CD4-positive, alpha-beta T cell (primary cell): Measurements from ENCODE around the gene RYR2. TPM values are rescaled to one million over a fixed set of nuclear protein-coding genes. Genes with fewer than 3 reads are reported as not detected.

Experiments used
- ATAC-seq: fragments of 200-7000 bp; cut with Tn5 transposase; one replicate; pipeline ENCODE4 v1.10.0; 2022; ENCODE audit warnings: mild to moderate bottlenecking; ENCODE audit not compliant: poor library complexity
- CTCF ChIA-PET: fragments of 350-600 bp; sonication (Branson Sonifier 250); formaldehyde crosslinking; loops from one replicate; lab custom pipeline; 2021; ENCODE audit warnings: antibody characterized with exemption, inconsistent platforms; lab: Charles Lee
- POLR2A ChIA-PET: fragments of 350-600 bp; sonication (Branson Sonifier 250); formaldehyde crosslinking; loops from one replicate; lab custom pipeline; 2021; ENCODE audit warnings: antibody characterized with exemption, inconsistent platforms; lab: Charles Lee
- DNase-seq, 14 experiments: peaks; one replicate each; pipeline ENCODE4 v3.0.0-alpha.2; 2013 to 2020; ENCODE audit warnings: mixed read lengths in 2 of 14
- H3K27ac ChIP-seq, 2 donors: one replicate each; pipeline versions ENCODE4 v1.5.1 to v1.7.0; 2013; ENCODE audit warnings: low read length in 2 of 2, low read depth in 1 of 2, mild to moderate bottlenecking in 1 of 2
- H3K27me3 ChIP-seq, 2 experiments: 1 replicate in 1 of 2; 2 replicates in 1 of 2; pipeline versions ENCODE4 v1.6.1 to v1.7.0; 2013; ENCODE audit warnings: low read length in 2 of 2, control low read depth in 1 of 2, mild to moderate bottlenecking in 1 of 2, moderate library complexity in 1 of 2; ENCODE audit not compliant: insufficient read depth in 2 of 2, control insufficient read depth in 1 of 2
- H3K36me3 ChIP-seq: one replicate; pipeline ENCODE4 v1.6.1; 2013; ENCODE audit warnings: low read length, control low read depth; ENCODE audit not compliant: insufficient read depth
- H3K4me1 ChIP-seq: one replicate; pipeline ENCODE4 v1.6.1; 2013; ENCODE audit warnings: low read length, control low read depth; ENCODE audit not compliant: insufficient read depth
- H3K4me3 ChIP-seq: one replicate; pipeline ENCODE4 v1.5.1; 2013; ENCODE audit warnings: mild to moderate bottlenecking, low read length, moderate library complexity
- H3K9me3 ChIP-seq, 2 experiments: 1 replicate in 1 of 2; 2 replicates in 1 of 2; pipeline versions ENCODE4 v1.6.1 to v1.7.0; 2013; ENCODE audit warnings: low read length in 2 of 2, mild to moderate bottlenecking in 2 of 2, control low read depth in 1 of 2, moderate library complexity in 1 of 2; ENCODE audit not compliant: control insufficient read depth in 1 of 2, insufficient read depth in 1 of 2
- H3K27ac Mint-ChIP-seq: one replicate; pipeline ENCODE4 v1.8.0; 2020; ENCODE audit warnings: mixed read lengths
- H3K27me3 Mint-ChIP-seq: one replicate; pipeline ENCODE4 v1.8.0; 2021; ENCODE audit warnings: mixed read lengths
- H3K36me3 Mint-ChIP-seq: one replicate; pipeline ENCODE4 v1.8.0; 2021; ENCODE audit warnings: low read depth, mixed read lengths
- H3K4me1 Mint-ChIP-seq: one replicate; pipeline ENCODE4 v1.8.0; 2021; ENCODE audit warnings: low read depth, mixed read lengths
- H3K4me3 Mint-ChIP-seq: one replicate; pipeline ENCODE4 v1.8.0; 2020; ENCODE audit warnings: mild to moderate bottlenecking, mixed read lengths
- H3K9me3 Mint-ChIP-seq: one replicate; pipeline ENCODE4 v1.8.0; 2020; ENCODE audit warnings: mixed read lengths
- CTCF ChIP-seq: fragments of 200-600 bp; IDR thresholded peaks from one replicate; pipeline ENCODE4 v1.8.0; 2022; ENCODE audit warnings: antibody characterized with exemption, mild to moderate bottlenecking
- intact Hi-C, 2 experiments: fragments of 100-400 bp; cut with DNase I in 1 of 2; cut with micrococcal nuclease in 1 of 2; formaldehyde crosslinking; loops; one replicate each; pipeline versions ENCODE4 v1.15.1 to v1.9.0; 2023 to 2025; cut with DNase I, micrococcal nuclease
- total RNA-seq, 174 experiments: library from RNA in 2 of 174; stranded (reverse) in 2 of 174; gene quantifications; one replicate each; pipeline ENCODE4 v1.2.3 and lab custom pipeline; 2021 to 2026

Gene RYR2
- total RNA-seq, 2 experiments from 2014 or later = not detected

- intact Hi-C loops = no loop called here
- Histone ChIP-seq H3K36me3 (no peaks in the 10 kb centered on the region), H3K27ac (no peak overlapping the region), H3K4me3 (no peak overlapping the region), H3K4me1 (no peaks in the 10 kb centered on the region), H3K9me3 (no peaks in the 10 kb centered on the region), H3K27me3 (no peaks in the 10 kb centered on the region)
- CTCF ChIA-PET = no interaction called here
- no peak for ATAC-seq
- Mint-ChIP-seq H3K27me3 (no peaks in the 10 kb centered on the region), H3K36me3 (no peaks in the 10 kb centered on the region), H3K9me3 (peaks cover 2% of the 10 kb centered on the region), H3K4me1 (no peaks in the 10 kb centered on the region), H3K27ac (no peak overlapping the region), H3K4me3 (no peak overlapping the region)
- POLR2A ChIA-PET = no interaction called here
- DNase-seq = no peak
- no peak for TF ChIP-seq CTCF
These were observed 753.6 kb downstream of the RYR2 start for GRCh38 chr1:237795558-237795957.

GRCh38 chr1:237799762-237800474 lies 757.9 kb downstream of the RYR2 start:
- Mint-ChIP-seq H3K27me3 (no peaks in the 10 kb centered on the region), H3K4me1 (no peaks in the 10 kb centered on the region), H3K9me3 (no peaks in the 10 kb centered on the region), H3K36me3 (no peaks in the 10 kb centered on the region), H3K27ac (no peak overlapping the region), H3K4me3 (no peak overlapping the region)
- Histone ChIP-seq H3K9me3 (no peaks in the 10 kb centered on the region), H3K4me1 (no peaks in the 10 kb centered on the region), H3K36me3 (no peaks in the 10 kb centered on the region), H3K27me3 (no peaks in the 10 kb centered on the region), H3K4me3 (no peak overlapping the region), H3K27ac (no peak overlapping the region)
- ChIA-PET CTCF (no interaction called here), POLR2A (no interaction called here)
- DNase-seq (peak in 4 of 14 experiments; percentile 9 to 63 (median 56)), ATAC-seq (no peak)
- no peak for TF ChIP-seq CTCF
- intact Hi-C loops = loop anchor here in 1 of 2 experiments (5.0 kb wide), 1 partner anchor 1698 kb away; no protein-coding TSS in a partner anchor

GRCh38 chr1:237804516-237804915 lies 762.5 kb downstream of the RYR2 start:
- Mint-ChIP-seq H3K27ac (no peak overlapping the region), H3K9me3 (no peaks in the 10 kb centered on the region), H3K4me3 (no peak overlapping the region), H3K4me1 (no peaks in the 10 kb centered on the region), H3K27me3 (peaks cover 6% of the 10 kb centered on the region), H3K36me3 (no peaks in the 10 kb centered on the region)
- Histone ChIP-seq H3K4me1 (no peaks in the 10 kb centered on the region), H3K9me3 (no peaks in the 10 kb centered on the region), H3K27me3 (no peaks in the 10 kb centered on the region), H3K4me3 (no peak overlapping the region), H3K36me3 (no peaks in the 10 kb centered on the region), H3K27ac (no peak overlapping the region)
- CTCF ChIA-PET = no interaction called here
- no peak for TF ChIP-seq CTCF
- POLR2A ChIA-PET = no interaction called here
- intact Hi-C loops = loop anchor here in 1 of 2 experiments (5.0 kb wide), 1 partner anchor 1702 kb away; no protein-coding TSS in a partner anchor
- ATAC-seq = no peak
- DNase-seq = no peak
